ENCODE data around the gene KLF14. TPM values are rescaled to one million over a fixed set of nuclear protein-coding genes. Genes with fewer than 3 reads are reported as not detected.

KLF14 gene
- total and polyA plus RNA-seq, 9 of the 15 experiments (the other 6 are each of a cell fraction or from before 2014, with no cell fraction given): 0.03 TPM; not detected in 8

GRCh38 chr7:130741331-130741995 lies 7.5 kb upstream of the KLF14 start:
- CTCF ChIA-PET (ENCODE audit: low intra/inter-chr PET ratio): no interaction called here
- BruUV-seq (replicated peaks): no TSS peak
- no peak for FAIRE-seq
- intact Hi-C loops (cut with micrococcal nuclease): no loop called here
- POLR2A ChIA-PET: interaction anchor here (0.6 to 0.8 kb wide), 2 partner anchors 10 to 434 kb away, joined by 3 read pairs; no protein-coding TSS in a partner anchor
- Histone ChIP-seq H3K79me2 (ENCODE audit: control insufficient read depth, insufficient read depth, low read length) (no peaks in the 10 kb centered on the region), H4K20me1 (replicated peaks; ENCODE audit: control insufficient read depth, insufficient read depth, low read length) (no peaks in the 10 kb centered on the region), H3K9me1 (ENCODE audit: control insufficient read depth, insufficient read depth, low read length) (no peaks in the 10 kb centered on the region), H3K4me2 (ENCODE audit: insufficient read depth, low read length) (no peak overlapping the region), H3K4me3 (no peak overlapping the region), H2AFZ (ENCODE audit: low read depth, low read length) (no peak overlapping the region), H3K9me3 (replicated peaks; ENCODE audit: control insufficient read depth, insufficient read depth, low read depth, low read length) (no peaks in the 10 kb centered on the region), H3K27ac (ENCODE audit: extremely low read depth, low read depth, low read length) (no peak overlapping the region), H3K27me3 (ENCODE audit: control insufficient read depth in 2 of 2, insufficient read depth in 2 of 2, low read length in 2 of 2) (peaks cover 16 to 18% of the 10 kb centered on the region in 2 experiments), H3K9ac (ENCODE audit: insufficient read depth in 1 of 2, low read depth in 2 of 2, low read length in 2 of 2) (no peak overlapping the region), H3K36me3 (ENCODE audit: control insufficient read depth, insufficient read depth, low read length) (no peaks in the 10 kb centered on the region), H3K4me1 (replicated peaks in 1 of 2; ENCODE audit: control insufficient read depth in 2 of 2, insufficient read depth in 2 of 2, low read length in 2 of 2) (no peaks in the 10 kb centered on the region)
- in situ Hi-C loops (cut with MboI): no loop called here
- no peak for DNase-seq (ENCODE audit: extremely low read depth in 1 of 4, low spot score in 3 of 4)
- TF ChIP-seq RNF2 (IDR thresholded peaks at IDR 0.05): peak; percentile 25; the same call in 1 of the 2 replicates
- no peak for TF ChIP-seq ZNF57 (CRISPR knock-in tag; IDR thresholded peaks at IDR 0.05)
- WGBS (ENCODE audit: insufficient coverage, low coverage, missing lambda C conversion rate): 0% methylated on average over 3 of the region's 3 CpGs
- ATAC-seq: no peak

GRCh38 chr7:130740606-130741005 lies 6.6 kb upstream of the KLF14 start:
- FAIRE-seq: no peak
- intact Hi-C loops (cut with micrococcal nuclease) (no loop called here), in situ Hi-C loops (cut with MboI) (no loop called here)
- BruUV-seq (replicated peaks): no TSS peak
- no peaks in the 10 kb centered on the region for H3K9me1 ChIP-seq (ENCODE audit: control insufficient read depth, insufficient read depth, low read length)
- H3K79me2 ChIP-seq (ENCODE audit: control insufficient read depth, insufficient read depth, low read length): no peaks in the 10 kb centered on the region
- no peak for DNase-seq (ENCODE audit: extremely low read depth in 1 of 4, low spot score in 3 of 4)
- no peak overlapping the region for H3K9ac ChIP-seq (ENCODE audit: insufficient read depth in 1 of 2, low read depth in 2 of 2, low read length in 2 of 2)
- no peaks in the 10 kb centered on the region for H3K4me1 ChIP-seq (replicated peaks in 1 of 2; ENCODE audit: control insufficient read depth in 2 of 2, insufficient read depth in 2 of 2, low read length in 2 of 2)
- 0% methylated on average over 4 of the region's 4 CpGs for WGBS (ENCODE audit: insufficient coverage, low coverage, missing lambda C conversion rate)
- ChIA-PET CTCF (ENCODE audit: low intra/inter-chr PET ratio) (no interaction called here), POLR2A (interaction anchor here (0.6 kb wide), 1 partner anchor 433 kb away, joined by 3 read pairs; no protein-coding TSS in a partner anchor)
- no peak overlapping the region for H3K4me3 ChIP-seq
- no peaks in the 10 kb centered on the region for H3K9me3 ChIP-seq (replicated peaks; ENCODE audit: control insufficient read depth, insufficient read depth, low read depth, low read length)
- H3K36me3 ChIP-seq (ENCODE audit: control insufficient read depth, insufficient read depth, low read length): no peaks in the 10 kb centered on the region
- H3K27ac ChIP-seq (ENCODE audit: extremely low read depth, low read depth, low read length): no peak overlapping the region
- no peak for ATAC-seq
- no peaks in the 10 kb centered on the region for H4K20me1 ChIP-seq (replicated peaks; ENCODE audit: control insufficient read depth, insufficient read depth, low read length)
- H3K4me2 ChIP-seq (ENCODE audit: insufficient read depth, low read length): no peak overlapping the region
- H2AFZ ChIP-seq (ENCODE audit: low read depth, low read length): no peak overlapping the region
- peaks cover 11 to 21% of the 10 kb centered on the region in 2 experiments; a peak in 4 of 5 replicates for H3K27me3 ChIP-seq (ENCODE audit: control insufficient read depth in 2 of 2, insufficient read depth in 2 of 2, low read length in 2 of 2)
- TF ChIP-seq KLF1 (tag; IDR thresholded peaks at IDR 0.05): no peak
- TF ChIP-seq PCBP1 (IDR thresholded peaks at IDR 0.05; ENCODE audit: low read depth, low read length, poor library complexity, severe bottlenecking): no peak
- TF ChIP-seq CLOCK (CRISPR knock-in tag; IDR thresholded peaks at IDR 0.05; ENCODE audit: borderline replicate concordance): no peak
- no peak for TF ChIP-seq ZNF586 (CRISPR knock-in tag; conservative IDR thresholded peaks at IDR 0.05)
- no peak for TF ChIP-seq SPI1 (IDR thresholded peaks at IDR 0.05; ENCODE audit: borderline replicate concordance, low read depth, low read length)
- no peak for TF ChIP-seq E2F1 (CRISPR knock-in tag; IDR thresholded peaks at IDR 0.05)
- no peak for TF ChIP-seq ELF2 (CRISPR knock-in tag; IDR thresholded peaks at IDR 0.05)
- TF ChIP-seq KHSRP (IDR thresholded peaks at IDR 0.05): no peak
- no peak for TF ChIP-seq NELFE (IDR thresholded peaks at IDR 0.05; ENCODE audit: insufficient read depth, insufficient read length)
